A549 (cell line): ENCODE results near the gene ZNF420. TPM values are rescaled to one million over a fixed set of nuclear protein-coding genes. Genes with fewer than 3 reads are reported as not detected.
"Not testable (repeated sequence)": the region's sequence is repeated elsewhere in the genome, so short reads cannot be mapped to it uniquely, and the experiment has no call there.

Experiments
- ATAC-seq, 2 experiments: fragments of 200-7000 bp in 1 of 2; fragments of >200 bp in 1 of 2; cut with Nextera tagmentation in 1 of 2; cut with Tn5 transposase in 1 of 2; 3 replicates each; pipeline versions ENCODE4 v1.8.0 to v1.9.1; 2018 to 2020; ENCODE audit warnings: mild to moderate bottlenecking in 1 of 2, moderate library complexity in 1 of 2
- CTCF ChIA-PET: fragments of 300-600 bp; sonication (Branson Sonifier 250); formaldehyde crosslinking; extraction: SDS; loops from one replicate; lab custom pipeline; 2021; ENCODE audit warnings: antibody characterized with exemption, inconsistent platforms; lab: Yijun Ruan, JAX
- POLR2A ChIA-PET: fragments of 350-600 bp; formaldehyde crosslinking; extraction: SDS; loops from one replicate; lab custom pipeline; 2021; ENCODE audit warnings: antibody characterized with exemption, inconsistent platforms; lab: Yijun Ruan, JAX
- DNase-seq, 2 experiments: peaks; one replicate each; pipeline versions ENCODE4 v3.0.0 to v3.0.0-alpha.2; 2011 to 2016; ENCODE audit warnings: low read depth in 1 of 2, low spot score in 1 of 2
- FAIRE-seq: peaks from 2 replicates; lab custom pipeline; 2011; peaks lifted over from hg19 to GRCh38; lab: Jason Lieb, UNC
- H3K27ac ChIP-seq, 2 experiments: fragments of >200 bp; sonication (Bioruptor Twin); formaldehyde crosslinking; 3 replicates each; pipeline ENCODE4 v1.5.1; 2016 to 2017
- H3K4me1 ChIP-seq: fragments of >200 bp; sonication (Bioruptor Twin); formaldehyde crosslinking; 3 replicates; pipeline ENCODE4 v1.6.1; 2016
- H3K4me2 ChIP-seq: fragments of >200 bp; sonication (Bioruptor Twin); formaldehyde crosslinking; 3 replicates; pipeline ENCODE4 v1.6.1; 2016
- H3K4me3 ChIP-seq: fragments of >200 bp; sonication (Bioruptor Twin); formaldehyde crosslinking; 3 replicates; pipeline ENCODE4 v1.5.1; 2016
- H3K9me3 ChIP-seq: fragments of >200 bp; sonication (Bioruptor Twin); formaldehyde crosslinking; 3 replicates; pipeline ENCODE4 v1.6.1; 2016
- CHD2 ChIP-seq: fragments of 150-350 bp; IDR thresholded peaks from 2 replicates; pipeline ENCODE4 v1.6.1; 2014; ENCODE audit warnings: low read length; ENCODE audit not compliant: partially characterized antibody
- ELK1 ChIP-seq: fragments of 150-350 bp; IDR thresholded peaks from 2 replicates; pipeline ENCODE4 v1.6.1; 2014; ENCODE audit warnings: low read depth, mild to moderate bottlenecking, low read length
- ESRRA ChIP-seq: fragments of 150-350 bp; IDR thresholded peaks from 2 replicates; pipeline ENCODE4 v1.6.1; 2014; ENCODE audit warnings: mild to moderate bottlenecking, low read length, borderline replicate concordance
- FOSB ChIP-seq: fragments of 250-450 bp; sonication (Bioruptor Pico); IDR thresholded peaks from 2 replicates; pipeline ENCODE4 v1.5.0; 2020; ENCODE audit warnings: mild to moderate bottlenecking, moderate library complexity
- FOSL2 ChIP-seq, 2 experiments: fragments of 450-650 bp in 1 of 2; fragments of >200 bp in 1 of 2; sonication (Bioruptor Twin) in 1 of 2; formaldehyde crosslinking; IDR thresholded peaks; 2 replicates each; pipeline versions ENCODE4 v1.5.0 to v1.6.1; 2016 to 2020; ENCODE audit warnings: mild to moderate bottlenecking in 1 of 2, moderate library complexity in 1 of 2
- FOXS1 ChIP-seq: fragments of 250-450 bp; sonication (Bioruptor Pico); IDR thresholded peaks from 2 replicates; pipeline ENCODE4 v1.5.0; 2020; ENCODE audit warnings: mild to moderate bottlenecking, moderate library complexity
- HDAC2 ChIP-seq: fragments of 200-600 bp; sonication (generic); IDR thresholded peaks from 2 replicates; pipeline ENCODE4 v1.6.1; 2016
- HEYL ChIP-seq: fragments of 250-450 bp; sonication (Bioruptor Pico); IDR thresholded peaks from 2 replicates; pipeline ENCODE4 v1.8.0; 2021; ENCODE audit warnings: mild to moderate bottlenecking, moderate library complexity
- HOXB5 ChIP-seq: fragments of 250-450 bp; sonication (Bioruptor Pico); IDR thresholded peaks from 2 replicates; pipeline ENCODE4 v1.5.0; 2020; ENCODE audit warnings: mild to moderate bottlenecking, moderate library complexity
- KDM5A ChIP-seq: fragments of 200-600 bp; sonication (generic); IDR thresholded peaks from 2 replicates; pipeline ENCODE4 v1.6.1; 2016; ENCODE audit warnings: antibody characterized with exemption, mild to moderate bottlenecking
- MAFK ChIP-seq: fragments of 450-650 bp; IDR thresholded peaks from 2 replicates; pipeline ENCODE4 v1.6.1; 2014; ENCODE audit not compliant: partially characterized antibody
- MAX ChIP-seq: IDR thresholded peaks from 2 replicates; pipeline ENCODE4 v1.6.1; 2012
- PBX3 ChIP-seq: IDR thresholded peaks from 2 replicates; pipeline ENCODE4 v1.6.1; 2012
- PHF8 ChIP-seq: fragments of 200-600 bp; sonication (generic); IDR thresholded peaks from 2 replicates; pipeline ENCODE4 v1.6.1; 2016; ENCODE audit warnings: low read depth, mild to moderate bottlenecking, antibody characterized with exemption, moderate library complexity, borderline replicate concordance
- POLR2AphosphoS2 ChIP-seq: conservative IDR thresholded peaks from 2 replicates; pipeline ENCODE4 v1.6.1; 2012; ENCODE audit warnings: low read length, improper control_type of control experiment, inconsistent platforms
- RFX5 ChIP-seq: fragments of 450-650 bp; IDR thresholded peaks from 2 replicates; pipeline ENCODE4 v1.7.1; 2014; ENCODE audit warnings: antibody characterized with exemption, mild to moderate bottlenecking, moderate library complexity
- RNF2 ChIP-seq: fragments of 200-600 bp; sonication (generic); IDR thresholded peaks from 2 replicates; pipeline ENCODE4 v1.6.1; 2016; ENCODE audit warnings: low read depth, mild to moderate bottlenecking, antibody characterized with exemption, moderate library complexity, borderline replicate concordance
- TP53 ChIP-seq: fragments of 250-450 bp; sonication (Bioruptor Pico); IDR thresholded peaks from 2 replicates; pipeline ENCODE4 v1.5.0; 2021; ENCODE audit warnings: mild to moderate bottlenecking, moderate library complexity
- USF2 ChIP-seq: fragments of 450-650 bp; IDR thresholded peaks from 2 replicates; pipeline ENCODE4 v1.6.1; 2014; ENCODE audit warnings: antibody characterized with exemption
- ZFP36 ChIP-seq: fragments of 450-650 bp; IDR thresholded peaks from 2 replicates; pipeline ENCODE4 v1.6.1; 2014; ENCODE audit warnings: borderline replicate concordance; ENCODE audit not compliant: partially characterized antibody
- WGBS: methylation state at CpG from one replicate; pipeline ENCODE4 v1.1.6; 2017; ENCODE audit errors: missing lambda C conversion rate; 5-methylcytosine and 5-hydroxymethylcytosine counted together
- polyA plus RNA-seq, 4 experiments: library from polyadenylated mRNA; depleted of rRNA in 3 of 4; stranded (reverse); fragments of >200 nt; fragmentation: RNase III in 1 of 4; extraction: RNeasy Plus Mini Kit Qiagen cat#74134 plus additional on column Dnase treatment in 1 of 4; gene quantifications; 2 replicates in 3 of 4; 3 replicates in 1 of 4; pipeline ENCODE4 v1.2.3, GENCODE V29; 2011 to 2017

The ZNF420 gene
- polyA plus RNA-seq, 2 of the 4 experiments (the other 2 are of a cell fraction): 5.9 to 8.6 TPM

GRCh38 chr19:37074111-37074510 lies 4.1 kb upstream of the ZNF420 start:
- DNase-seq (no peak), ATAC-seq (no peak), FAIRE-seq (peak; percentile 95)
- Histone ChIP-seq H3K27ac (no peak overlapping the region), H3K4me1 (no peaks in the 10 kb centered on the region), H3K4me2 (no peak overlapping the region), H3K9me3 (peaks cover 83% of the 10 kb centered on the region), H3K4me3 (no peak overlapping the region)
- TF ChIP-seq MAX (no peak), MAFK (no peak), HOXB5 (no peak), ELK1 (no peak), ESRRA (no peak), POLR2AphosphoS2 (no peak)
- POLR2A ChIA-PET: no interaction called here
- CTCF ChIA-PET: no interaction called here

- H3K4me3 ChIP-seq: no peak overlapping the region
- FAIRE-seq (no peak), DNase-seq (no peak), ATAC-seq (no peak)
- no peak overlapping the region for H3K4me2 ChIP-seq
- ChIA-PET POLR2A (no interaction called here), CTCF (interaction anchor here (0.5 kb wide), 1 partner anchor 853 kb away, joined by 3 read pairs; no protein-coding TSS in a partner anchor)
- no peaks in the 10 kb centered on the region for H3K4me1 ChIP-seq
- TF ChIP-seq FOSB (CRISPR knock-in tag) (no peak), ZFP36 (no peak)
- H3K27ac ChIP-seq: no peak overlapping the region
- H3K9me3 ChIP-seq: peaks cover 83% of the 10 kb centered on the region
- WGBS: 33% methylated on average over 2 of the region's 2 CpGs
Observed at GRCh38 chr19:37074819-37075362, 3.3 kb upstream of the ZNF420 start.

- H3K4me3 ChIP-seq, DNase-seq, H3K4me2 ChIP-seq, H3K4me1 ChIP-seq, CTCF ChIA-PET, FAIRE-seq, POLR2A ChIA-PET, H3K27ac ChIP-seq, ATAC-seq: not testable (repeated sequence)
- peaks cover 85% of the 10 kb centered on the region for H3K9me3 ChIP-seq
- WGBS: 83% methylated on average over 4 of the region's 4 CpGs
Observed at GRCh38 chr19:37076524-37076923, 1.7 kb upstream of the ZNF420 start.

GRCh38 chr19:37077501-37077933 lies 716 bp upstream of the ZNF420 start:
- POLR2A ChIA-PET: interaction anchor here (0.7 to 1.3 kb wide), 6 partner anchors 140 to 1484 kb away, joined by 3 to 6 read pairs (median 5); partner anchors contain the start of genes ZNF383, ZNF529, ZNF566 and ZNF573
- H3K4me2 ChIP-seq: peak overlapping the region; percentile 67
- peak overlapping the region; percentile 74 for H3K4me3 ChIP-seq
- peak overlapping the region; percentile 72 to 84; a peak in 5 of 6 replicates for H3K27ac ChIP-seq
- H3K9me3 ChIP-seq: peaks cover 89% of the 10 kb centered on the region
- CTCF ChIA-PET: no interaction called here
- no peak for ATAC-seq
- DNase-seq: no peak
- 30% methylated on average over 7 of the region's 7 CpGs for WGBS
- no peak for TF ChIP-seq HEYL
- peak; percentile 6; the same call in 1 of the 2 replicates for TF ChIP-seq FOSB (CRISPR knock-in tag)
- FAIRE-seq: peak; percentile 98
- H3K4me1 ChIP-seq: no peaks in the 10 kb centered on the region

GRCh38 chr19:37078717-37079032 lies 442 bp downstream of the ZNF420 start:
- CTCF ChIA-PET: no interaction called here

More at GRCh38 chr19:37078717-37079032, 442 bp downstream of the ZNF420 start:
- no peaks in the 10 kb centered on the region for H3K4me1 ChIP-seq
- WGBS: 12% methylated on average over 7 of the region's 7 CpGs
- no peak for DNase-seq
- POLR2A ChIA-PET: interaction anchor here (0.9 to 1.3 kb wide), 5 partner anchors 9 to 701 kb away, joined by 3 to 6 read pairs (median 6); partner anchors contain the start of genes ZNF383, ZNF566 and ZNF573
- H3K4me3 ChIP-seq: peak overlapping the region; percentile 74
- peak overlapping the region; percentile 67 for H3K4me2 ChIP-seq
- FAIRE-seq: no peak
- peaks cover 92% of the 10 kb centered on the region for H3K9me3 ChIP-seq
- H3K27ac ChIP-seq: peak overlapping the region; percentile 72 to 84
- ATAC-seq: no peak
- no peak for TF ChIP-seq PBX3
- TF ChIP-seq FOXS1 (CRISPR knock-in tag): no peak
- no peak for TF ChIP-seq PHF8
- TF ChIP-seq HDAC2: no peak
- TF ChIP-seq FOSL2 (IDR thresholded peaks at IDR 0.05): no peak
- TF ChIP-seq FOSL2 (CRISPR knock-in tag; IDR thresholded peaks at IDR 0.05): no peak
- TF ChIP-seq RFX5: no peak
- no peak for TF ChIP-seq KDM5A
- TF ChIP-seq ELK1: no peak
- TF ChIP-seq TP53: no peak
- TF ChIP-seq CHD2: no peak
- no peak for TF ChIP-seq POLR2AphosphoS2
- TF ChIP-seq USF2: no peak
- no peak for TF ChIP-seq FOSB (CRISPR knock-in tag)
- TF ChIP-seq RNF2: no peak
